ENCODE data around the gene DIPK1A.

Gene DIPK1A

DNA sequence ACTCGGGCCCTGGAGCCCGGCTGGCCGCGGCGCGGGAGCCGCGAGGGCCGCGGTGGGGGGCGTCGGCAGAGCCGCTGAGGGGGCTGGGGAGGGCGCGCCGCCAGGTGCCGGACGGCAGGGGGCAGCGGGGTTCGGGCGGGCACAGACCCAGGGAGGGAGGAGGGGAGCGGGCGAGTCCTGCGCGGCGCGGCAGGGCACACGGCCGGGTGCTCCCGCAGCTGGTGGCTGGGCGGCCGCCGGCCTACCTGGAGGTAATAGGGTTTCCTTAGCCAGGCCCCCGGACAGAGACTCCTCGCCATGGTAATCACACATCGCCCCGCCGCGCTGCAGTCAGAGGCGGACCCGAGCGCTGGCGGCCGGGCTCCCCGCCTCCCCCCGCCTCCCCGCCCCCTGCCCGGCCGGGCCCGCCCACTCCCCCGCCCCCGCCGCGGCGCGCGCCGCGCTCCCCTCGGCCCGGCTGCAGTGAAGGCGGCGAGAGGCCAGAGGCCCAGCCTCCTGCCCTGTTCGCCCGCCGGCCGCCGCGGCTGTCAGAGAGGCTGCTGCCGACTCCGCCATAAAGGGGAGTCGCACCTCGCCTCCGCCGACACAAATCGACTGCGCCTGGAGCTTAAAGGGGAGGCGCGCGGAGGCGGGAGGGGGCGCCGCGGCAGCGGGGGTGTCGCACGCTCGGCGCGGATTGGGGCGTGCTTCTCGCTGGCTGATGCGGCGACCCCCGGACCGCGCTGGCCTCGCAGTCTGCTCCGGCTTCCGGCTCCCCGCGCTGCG lies at the start of gene DIPK1A:
DIPK1A (minus strand) TSS at position 332 of the 765 bp plus-strand sequence; CDS start at position 299, 33 bp downstream.
- peak in 55 of 56 donors; percentile 25 to 93 (median 78) for DNase-seq

- DNase-seq = no peak
Measured at GRCh38 chr1:93007941-93008577, 46.8 kb upstream of the DIPK1A start.

DNA sequence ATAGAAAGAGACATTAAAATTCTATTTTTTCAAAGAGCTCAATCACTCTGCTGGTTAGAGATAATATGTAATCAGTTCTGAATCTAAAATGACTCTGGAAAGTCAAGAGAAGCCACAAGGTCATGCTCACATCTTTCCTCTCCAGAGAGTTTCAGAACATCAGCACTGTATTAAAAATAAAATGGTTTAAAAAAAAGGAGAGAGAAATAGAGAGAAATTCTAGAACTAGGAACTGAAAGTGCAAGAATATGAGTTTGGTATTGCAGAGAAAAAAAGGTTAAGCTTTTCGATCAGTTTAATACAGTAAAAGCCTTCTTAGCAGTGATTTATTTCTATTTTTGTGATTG lies 44.0 kb upstream of the DIPK1A start:
- no peak for DNase-seq

DNA sequence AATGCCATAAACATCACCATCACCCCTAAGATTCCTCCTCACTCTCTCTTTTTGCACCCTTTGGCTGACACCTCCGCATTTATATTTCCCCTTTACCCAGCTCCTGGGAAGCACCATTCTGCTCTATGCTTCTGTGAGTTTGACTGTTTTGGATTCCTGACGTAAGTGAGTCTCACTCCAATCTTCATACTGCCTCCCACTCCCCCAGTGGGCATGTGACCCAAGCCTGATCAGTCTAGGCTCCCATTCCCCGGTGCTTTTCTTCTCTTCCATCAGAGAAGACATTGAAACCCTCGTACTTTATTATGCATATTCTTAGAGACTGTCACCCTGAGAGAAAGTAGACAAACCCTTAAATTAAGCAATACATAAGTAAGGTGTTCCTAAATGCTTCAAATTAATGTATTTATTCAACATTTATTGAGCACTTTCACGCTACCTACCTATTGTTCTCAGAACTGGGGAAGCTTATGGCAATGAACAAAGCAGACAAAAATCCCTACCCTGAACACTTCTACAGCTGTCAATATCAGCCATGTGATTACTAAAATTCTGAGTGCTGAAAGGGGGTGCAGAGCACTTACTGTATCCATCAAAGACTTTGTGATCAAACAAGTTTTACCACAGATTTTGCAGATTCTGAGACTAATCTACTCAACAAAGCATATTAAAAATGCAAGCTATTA lies 43.4 kb upstream of the DIPK1A start:
- peak in 18 of 56 donors; percentile 1 to 48 (median 24) for DNase-seq

DNA sequence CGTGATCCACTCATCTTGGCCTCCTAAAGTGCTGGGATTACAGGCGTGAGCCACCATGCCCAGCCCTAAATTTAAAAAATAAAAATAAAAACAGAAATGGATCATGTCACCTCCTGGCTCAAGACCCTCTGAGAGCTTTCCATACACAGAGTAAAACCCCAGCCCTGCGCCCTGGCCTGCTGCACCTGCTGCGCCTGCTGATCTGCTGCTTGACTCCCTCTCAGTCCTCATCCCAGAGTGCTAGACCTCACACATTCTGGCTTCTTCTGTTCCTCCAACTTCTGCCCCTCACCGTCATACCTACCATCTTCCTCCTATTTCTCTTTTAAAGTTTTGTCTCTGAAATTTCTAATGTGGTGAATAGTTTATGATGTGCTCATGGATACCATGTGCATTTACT lies 42.7 kb upstream of the DIPK1A start:
- no peak for DNase-seq

GRCh38 chr1:93002781-93003180 lies 41.5 kb upstream of the DIPK1A start:
- DNase-seq = no peak

GRCh38 chr1:93001893-93002292 lies 40.6 kb upstream of the DIPK1A start:
- no peak for DNase-seq

GRCh38 chr1:93000751-93001175 lies 39.5 kb upstream of the DIPK1A start:
- no peak for DNase-seq

GRCh38 chr1:93000291-93000690 lies 39.0 kb upstream of the DIPK1A start:
- peak in 4 of 56 donors; percentile 2 to 13 (median 6) for DNase-seq

DNA sequence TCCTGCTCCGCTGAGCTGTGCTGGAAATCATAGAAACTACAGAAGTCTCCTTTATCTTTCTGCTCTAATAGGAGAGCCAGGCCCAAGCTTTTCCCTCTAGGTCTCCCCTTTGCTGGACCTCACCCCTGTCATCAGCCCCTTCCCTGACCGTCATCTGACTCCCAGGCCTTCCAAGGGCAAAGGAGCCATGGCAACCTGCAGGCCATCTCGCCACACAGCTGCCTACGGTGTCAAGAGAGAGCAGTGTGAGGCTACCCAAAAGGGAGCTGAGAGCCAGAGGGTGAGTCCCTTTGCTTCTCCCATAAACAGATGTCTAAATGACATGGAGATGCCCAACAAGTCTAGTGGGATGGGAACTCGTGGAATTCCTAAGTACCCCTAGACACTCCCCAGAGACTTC lies 37.6 kb upstream of the DIPK1A start:
- no peak for DNase-seq

DNA sequence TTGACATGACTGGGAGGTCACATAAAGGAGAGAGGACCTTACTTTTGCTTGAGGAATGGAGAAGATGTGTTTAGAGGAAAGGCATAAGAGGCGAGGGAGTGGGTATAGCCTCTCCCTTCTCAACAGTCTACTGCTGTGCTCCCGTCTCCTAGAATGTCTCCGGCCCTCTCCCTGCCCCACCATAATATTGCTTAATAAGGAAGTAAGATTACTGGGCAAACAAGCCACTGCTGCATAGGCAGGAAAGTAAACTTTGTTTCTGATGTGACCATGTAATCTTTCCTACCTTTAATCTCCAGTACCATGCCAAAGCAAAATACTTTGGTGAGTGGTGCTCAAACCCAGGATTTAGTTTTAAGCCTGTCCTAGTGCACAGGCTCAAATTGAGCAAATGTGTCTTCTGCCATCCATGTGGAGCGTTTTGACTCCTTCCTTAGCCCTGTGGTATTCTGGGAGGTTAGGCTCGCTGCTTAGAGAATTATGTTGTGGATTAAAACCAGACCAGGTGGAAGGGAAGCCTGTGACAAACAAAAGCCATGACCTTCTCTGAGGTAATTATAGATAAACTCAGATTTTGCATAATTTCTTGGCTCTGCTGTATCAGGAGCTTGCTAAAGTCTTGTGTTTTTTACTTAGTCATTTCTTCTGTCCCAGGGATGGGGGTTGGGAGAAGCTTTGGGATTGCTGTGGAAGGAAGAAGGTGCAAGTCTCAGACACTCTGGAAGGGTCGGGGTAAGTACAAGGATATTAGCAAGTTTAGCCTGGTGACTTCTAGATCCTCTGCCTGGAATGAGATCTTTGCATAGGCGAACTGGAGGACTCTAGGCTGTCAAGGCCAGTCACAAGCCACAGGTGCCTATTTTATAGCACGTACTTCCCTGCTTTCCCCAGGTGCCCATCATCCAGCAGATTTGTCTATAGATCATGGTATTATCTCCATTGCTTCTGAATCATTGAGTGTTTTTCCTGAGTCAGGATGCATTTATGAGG lies 34.5 kb upstream of the DIPK1A start:
- no peak for DNase-seq

DNA sequence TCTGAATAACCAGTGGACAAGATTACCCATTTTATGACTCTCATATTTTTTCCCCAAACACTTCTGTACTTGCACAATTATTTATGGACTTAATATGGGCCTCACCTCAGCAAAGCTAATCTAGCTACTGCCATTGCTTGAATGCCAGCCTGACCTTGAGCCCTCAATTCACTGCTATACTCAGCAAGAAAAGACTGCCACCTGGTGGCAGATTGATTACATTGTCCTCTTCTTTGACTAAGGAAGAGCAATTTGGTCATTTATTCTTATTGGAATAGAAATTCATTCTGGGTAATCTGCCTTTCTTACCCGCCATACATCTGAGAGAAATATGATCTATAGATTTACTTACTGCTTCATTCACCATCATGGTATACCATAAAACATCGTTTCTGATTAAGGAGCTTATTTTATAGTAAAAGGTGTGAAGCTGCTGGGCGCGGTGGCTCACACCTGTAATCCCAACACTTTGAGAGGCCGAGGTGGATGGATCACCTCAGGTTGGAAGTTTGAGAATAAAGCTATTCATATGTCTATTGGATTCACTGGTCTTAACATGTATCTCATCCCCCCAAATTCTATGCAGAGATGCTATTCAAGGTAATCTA lies 32.9 kb upstream of the DIPK1A start:
- peak in 45 of 56 donors; percentile 1 to 86 (median 41) for DNase-seq

DNA sequence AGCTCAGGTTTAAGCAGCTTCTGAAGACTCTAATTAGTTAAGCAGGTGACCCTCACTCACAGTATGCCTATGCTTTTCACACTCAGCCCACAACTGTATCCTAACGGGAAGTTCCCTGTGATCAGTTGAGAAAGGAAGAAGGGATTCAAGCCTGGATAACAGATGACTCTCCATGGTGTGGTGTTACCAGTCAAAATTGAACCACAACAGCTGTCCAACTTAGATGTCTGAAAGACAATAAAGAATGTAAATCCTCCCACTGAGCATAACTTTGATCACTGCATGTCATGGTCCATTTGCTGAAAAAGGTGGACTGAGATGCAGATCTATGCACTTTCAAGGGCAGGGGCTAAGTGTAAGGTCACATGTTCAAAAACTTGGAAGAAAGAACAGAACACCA lies 32.3 kb upstream of the DIPK1A start:
- DNase-seq = no peak

DNA sequence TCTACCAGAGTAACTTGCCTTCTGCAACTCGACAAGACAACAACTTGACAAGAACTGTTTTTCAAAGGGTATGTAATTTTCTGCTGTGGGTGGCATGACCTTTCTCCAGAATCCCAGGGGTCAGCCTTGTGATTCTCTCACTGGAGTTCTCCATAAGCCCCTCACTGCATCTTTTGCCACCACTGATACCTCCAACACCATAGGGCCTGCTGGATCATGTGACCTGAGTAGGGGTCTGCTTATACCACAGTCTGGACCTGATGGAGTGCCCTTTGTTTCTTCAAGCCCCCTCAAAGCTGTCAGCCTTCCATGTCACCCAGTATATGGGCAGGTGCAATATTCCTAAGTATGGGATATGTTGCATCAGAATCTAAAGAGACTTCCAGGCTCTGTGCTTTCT lies 31.6 kb upstream of the DIPK1A start:
- DNase-seq = no peak

DNA sequence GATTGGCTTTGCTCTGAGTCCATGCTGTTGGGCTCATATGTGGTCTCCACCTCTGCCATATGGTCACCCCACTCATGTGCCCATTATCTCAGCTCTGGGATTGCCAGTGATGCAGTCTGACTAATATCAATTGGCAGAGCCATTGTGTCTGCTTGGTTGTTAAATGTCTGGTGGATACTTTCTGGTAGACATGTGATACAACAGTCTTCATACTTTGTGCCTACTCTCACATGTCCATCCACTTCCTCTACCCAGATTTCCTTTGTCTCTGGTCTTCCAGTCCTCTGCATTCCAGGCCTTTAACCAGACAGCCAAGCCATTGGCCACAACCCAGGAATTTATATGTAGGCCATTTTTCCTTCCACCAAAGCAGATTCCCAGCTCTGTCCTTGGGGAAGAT lies 30.8 kb upstream of the DIPK1A start:
- DNase-seq = no peak

DNA sequence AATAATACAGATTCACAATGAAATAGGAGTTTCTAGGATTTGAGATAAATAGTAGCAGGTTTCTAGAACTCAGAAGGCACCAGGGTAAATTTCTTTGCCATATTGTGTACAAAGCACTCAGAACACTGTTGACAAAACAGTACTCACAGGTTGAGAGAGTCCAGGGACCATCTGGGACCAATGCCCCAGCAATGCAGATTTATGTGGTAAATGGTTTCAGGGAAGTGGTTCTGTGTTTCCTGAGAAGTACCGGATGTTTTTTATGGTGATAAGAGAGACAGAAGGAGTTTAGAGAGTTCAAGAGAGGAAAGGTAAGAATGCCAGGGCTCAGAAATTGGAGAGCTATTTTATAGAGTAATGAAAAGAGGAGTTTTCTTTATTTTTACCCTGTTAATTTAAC lies 29.6 kb upstream of the DIPK1A start:
- no peak for DNase-seq

DNA sequence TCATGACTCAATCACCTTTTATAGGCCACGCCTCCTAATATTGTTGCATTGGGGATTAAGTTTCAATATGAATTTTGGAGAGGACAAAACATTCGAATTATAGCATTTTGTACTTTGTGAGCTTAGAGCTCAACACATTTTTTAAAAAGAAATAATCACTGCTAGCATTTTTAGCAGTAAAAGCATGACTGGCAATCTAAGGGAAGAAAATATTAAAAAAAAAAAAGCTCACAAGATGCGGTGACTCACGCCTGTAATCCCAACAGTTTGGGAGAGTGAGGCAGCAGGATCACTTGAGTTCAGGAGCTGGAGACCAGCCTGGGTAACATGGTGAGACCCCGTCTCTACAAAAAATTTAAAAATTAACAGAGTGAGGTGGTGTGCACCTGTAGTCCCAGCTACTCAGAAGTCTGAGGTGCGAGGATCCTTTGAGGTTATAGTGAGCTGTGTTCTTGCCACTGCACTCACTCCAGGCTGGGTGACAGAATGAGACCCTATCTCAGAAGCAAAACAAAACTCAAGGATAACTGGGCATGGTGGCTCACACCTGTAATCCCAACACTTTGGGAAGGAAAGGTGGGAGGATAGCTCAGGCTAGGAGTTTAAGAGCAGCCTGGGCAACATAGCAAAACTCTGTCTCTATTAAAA lies 28.8 kb upstream of the DIPK1A start:
- DNase-seq = peak in 2 of 56 donors; percentile 3 to 15

DNA sequence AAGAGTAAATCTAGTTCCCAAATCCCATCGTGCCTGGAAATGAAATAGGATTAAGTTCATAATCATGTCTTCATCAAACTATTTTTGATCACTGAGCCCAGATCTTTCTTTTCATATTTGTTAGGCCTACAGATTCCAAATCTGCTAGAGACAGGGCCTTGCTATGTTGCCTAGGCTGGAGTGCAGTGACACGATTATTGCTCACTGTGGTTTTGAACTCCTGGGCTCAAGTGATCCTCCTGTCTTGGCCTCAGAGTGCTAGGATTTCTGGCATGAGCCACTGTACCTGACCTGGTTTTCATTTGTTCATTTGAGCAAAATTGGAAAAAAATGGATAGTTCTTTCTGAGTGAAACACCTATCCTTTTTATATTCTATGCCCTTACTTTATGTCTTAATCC lies 28.0 kb upstream of the DIPK1A start:
- DNase-seq = no peak

DNA sequence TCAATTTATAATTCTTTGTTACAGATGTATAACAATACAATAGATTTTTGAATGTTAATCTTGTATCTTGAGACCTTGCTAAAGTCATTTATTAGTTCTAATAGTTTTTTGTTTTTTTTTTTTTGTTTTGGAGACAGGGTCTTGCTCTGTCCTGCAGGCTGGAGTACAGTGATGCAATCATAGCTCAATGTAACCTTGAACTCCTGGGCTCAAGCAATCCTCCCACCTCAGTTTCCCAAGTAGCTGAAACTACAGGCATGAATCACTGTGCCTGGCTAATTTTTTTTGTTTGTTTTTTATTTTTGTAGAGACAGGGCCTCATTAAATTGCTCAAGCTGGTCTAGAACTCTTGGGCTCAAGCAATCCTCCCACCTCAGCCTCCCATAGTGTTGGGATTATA lies 26.2 kb upstream of the DIPK1A start:
- no peak for DNase-seq

DNA sequence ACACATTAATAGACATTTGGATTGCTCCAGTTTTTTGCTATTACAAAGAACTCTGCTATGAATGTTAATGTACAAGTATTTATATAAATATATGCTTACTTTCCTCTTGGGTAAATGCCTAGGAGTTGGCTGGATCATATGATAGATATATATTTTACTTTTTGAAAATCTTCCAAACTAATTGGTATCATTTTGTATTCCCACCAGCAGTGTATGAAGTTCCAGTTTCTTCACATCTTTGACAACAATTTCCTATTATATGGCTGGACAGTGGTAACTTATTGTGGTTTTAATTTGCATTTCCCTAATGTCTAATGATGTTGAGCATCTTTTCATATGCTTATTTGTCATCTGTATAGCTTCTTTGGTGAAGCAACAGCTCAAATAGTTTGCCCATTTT lies 23.8 kb upstream of the DIPK1A start:
- DNase-seq = no peak

Data from nucleus accumbens (tissue), 56 donors.